Measurements from ENCODE around the gene ZNF8. TPM values are rescaled to one million over a fixed set of nuclear protein-coding genes. Genes with fewer than 3 reads are reported as not detected.

ZNF8 gene
- total and polyA plus RNA-seq, 2 donors (not counting 1 experiment from before 2014, with no cell fraction given): 2.6 to 5.6 TPM

GRCh38 chr19:58261600-58261967 is 17.2 kb upstream of the ZNF8 start:
- no peak overlapping the region for H2AFZ ChIP-seq (ENCODE audit: low read length)
- H3K36me3 ChIP-seq (ENCODE audit: control insufficient read depth, insufficient read depth, low read length): peaks cover 6% of the 10 kb centered on the region
- no peaks in the 10 kb centered on the region for H3K27me3 ChIP-seq (ENCODE audit: control insufficient read depth, insufficient read depth, low read length)
- no peaks in the 10 kb centered on the region for H4K20me1 ChIP-seq (ENCODE audit: control insufficient read depth, extremely low read depth, insufficient read depth, low read length)
- H3K4me2 ChIP-seq (ENCODE audit: extremely low read depth, insufficient read depth, low read length): no peak overlapping the region
- no peaks in the 10 kb centered on the region for H3K4me1 ChIP-seq (ENCODE audit: control insufficient read depth, extremely low read depth, insufficient read depth, low read length)
- no peak overlapping the region for H3K9ac ChIP-seq (ENCODE audit: insufficient read depth, low read length)
- no peak for TF ChIP-seq CTCF (conservative IDR thresholded peaks at IDR 0.05 in 1 of 2, IDR thresholded peaks at IDR 0.05 in 1 of 2; ENCODE audit: low read depth in 1 of 2, low read length in 2 of 2)
- TF ChIP-seq EZH2 (IDR thresholded peaks at IDR 0.05; ENCODE audit: low read length, missing control alignments): no peak
- H3K27ac ChIP-seq (ENCODE audit: insufficient read depth, low read length): no peak overlapping the region
- H3K9me3 ChIP-seq (ENCODE audit: control insufficient read depth, insufficient read depth, low read depth, low read length): peaks cover 20% of the 10 kb centered on the region
- H3K4me3 ChIP-seq (replicated peaks in 1 of 4; ENCODE audit: control extremely low read depth in 1 of 4, insufficient read depth in 1 of 4, low read depth in 3 of 4, low read length in 4 of 4): no peak overlapping the region
- DNase-seq (ENCODE audit: low read depth in 2 of 2): peak; percentile 12 to 20
- no peaks in the 10 kb centered on the region for H3K79me2 ChIP-seq (ENCODE audit: control insufficient read depth, insufficient read depth, low read length)

GRCh38 chr19:58261968-58262921 is 16.5 kb upstream of the ZNF8 start:
- Histone ChIP-seq H4K20me1 (ENCODE audit: control insufficient read depth, extremely low read depth, insufficient read depth, low read length) (no peaks in the 10 kb centered on the region), H3K79me2 (ENCODE audit: control insufficient read depth, insufficient read depth, low read length) (no peaks in the 10 kb centered on the region), H3K4me1 (ENCODE audit: control insufficient read depth, extremely low read depth, insufficient read depth, low read length) (no peaks in the 10 kb centered on the region), H3K9ac (ENCODE audit: insufficient read depth, low read length) (no peak overlapping the region), H3K27ac (ENCODE audit: insufficient read depth, low read length) (no peak overlapping the region), H2AFZ (ENCODE audit: low read length) (no peak overlapping the region), H3K9me3 (ENCODE audit: control insufficient read depth, insufficient read depth, low read depth, low read length) (peaks cover 20% of the 10 kb centered on the region), H3K4me2 (ENCODE audit: extremely low read depth, insufficient read depth, low read length) (no peak overlapping the region), H3K36me3 (ENCODE audit: control insufficient read depth, insufficient read depth, low read length) (peaks cover 5% of the 10 kb centered on the region), H3K27me3 (ENCODE audit: control insufficient read depth, insufficient read depth, low read length) (no peaks in the 10 kb centered on the region), H3K4me3 (replicated peaks in 1 of 4; ENCODE audit: control extremely low read depth in 1 of 4, insufficient read depth in 1 of 4, low read depth in 3 of 4, low read length in 4 of 4) (no peak overlapping the region)
- peak; percentile 10 for DNase-seq (ENCODE audit: low read depth in 2 of 2)
- TF ChIP-seq CTCF (conservative IDR thresholded peaks at IDR 0.05 in 1 of 2, IDR thresholded peaks at IDR 0.05 in 1 of 2; ENCODE audit: low read depth in 1 of 2, low read length in 2 of 2): no peak
- no peak for TF ChIP-seq EZH2 (IDR thresholded peaks at IDR 0.05; ENCODE audit: low read length, missing control alignments)

GRCh38 chr19:58262922-58263296 is 15.8 kb upstream of the ZNF8 start:
- Histone ChIP-seq H3K4me2 (ENCODE audit: extremely low read depth, insufficient read depth, low read length) (no peak overlapping the region), H3K79me2 (ENCODE audit: control insufficient read depth, insufficient read depth, low read length) (no peaks in the 10 kb centered on the region), H3K9ac (ENCODE audit: insufficient read depth, low read length) (no peak overlapping the region), H3K27me3 (ENCODE audit: control insufficient read depth, insufficient read depth, low read length) (no peaks in the 10 kb centered on the region), H2AFZ (ENCODE audit: low read length) (no peak overlapping the region), H3K36me3 (ENCODE audit: control insufficient read depth, insufficient read depth, low read length) (peaks cover 4% of the 10 kb centered on the region), H3K27ac (ENCODE audit: insufficient read depth, low read length) (no peak overlapping the region), H3K4me3 (replicated peaks in 1 of 4; ENCODE audit: control extremely low read depth in 1 of 4, insufficient read depth in 1 of 4, low read depth in 3 of 4, low read length in 4 of 4) (no peak overlapping the region), H3K4me1 (ENCODE audit: control insufficient read depth, extremely low read depth, insufficient read depth, low read length) (no peaks in the 10 kb centered on the region), H4K20me1 (ENCODE audit: control insufficient read depth, extremely low read depth, insufficient read depth, low read length) (no peaks in the 10 kb centered on the region), H3K9me3 (ENCODE audit: control insufficient read depth, insufficient read depth, low read depth, low read length) (peaks cover 20% of the 10 kb centered on the region)
- DNase-seq (ENCODE audit: low read depth in 2 of 2): no peak
- TF ChIP-seq CTCF (conservative IDR thresholded peaks at IDR 0.05 in 1 of 2, IDR thresholded peaks at IDR 0.05 in 1 of 2; ENCODE audit: low read depth in 1 of 2, low read length in 2 of 2): no peak
- no peak for TF ChIP-seq EZH2 (IDR thresholded peaks at IDR 0.05; ENCODE audit: low read length, missing control alignments)
